ENCODE results near the gene WT1. TPM values are rescaled to one million over a fixed set of nuclear protein-coding genes. Genes with fewer than 3 reads are reported as not detected.

The WT1 gene
- total RNA-seq, 2 donors from 2014 or later: not detected

GRCh38 chr11:32411942-32412615, 23.3 kb downstream of the WT1 start:
- H3K36me3 Mint-ChIP-seq: no peaks in the 10 kb centered on the region
- H3K9me3 Mint-ChIP-seq: no peaks in the 10 kb centered on the region
- ATAC-seq: no peak
- no peak overlapping the region for H3K27ac Mint-ChIP-seq
- no peak for DNase-seq (ENCODE audit: low spot score in 2 of 2)

GRCh38 chr11:32405592-32405991, 29.7 kb downstream of the WT1 start:
- peaks cover 0 to 5% of the 10 kb centered on the region in 2 donors for H3K36me3 Mint-ChIP-seq
- H3K9me3 Mint-ChIP-seq: peaks cover 3 to 6% of the 10 kb centered on the region in 2 donors
- no peak for ATAC-seq
- DNase-seq (ENCODE audit: low spot score in 2 of 2): no peak
- H3K27ac Mint-ChIP-seq: no peak overlapping the region

GRCh38 chr11:32402836-32403235, 32.5 kb downstream of the WT1 start:
- H3K9me3 Mint-ChIP-seq: peaks cover 3 to 6% of the 10 kb centered on the region in 2 donors
- H3K36me3 Mint-ChIP-seq: peaks cover 0 to 5% of the 10 kb centered on the region in 2 donors
- ATAC-seq (no peak), DNase-seq (ENCODE audit: low spot score in 2 of 2) (no peak)
- H3K27ac Mint-ChIP-seq: no peak overlapping the region

GRCh38 chr11:32400670-32401369, 34.5 kb downstream of the WT1 start:
- no peak overlapping the region for H3K27ac Mint-ChIP-seq
- ATAC-seq: no peak
- H3K9me3 Mint-ChIP-seq: peaks cover 3 to 6% of the 10 kb centered on the region in 2 donors
- no peak for DNase-seq (ENCODE audit: low spot score in 2 of 2)
- peaks cover 0 to 5% of the 10 kb centered on the region in 2 donors for H3K36me3 Mint-ChIP-seq

- peaks cover 3 to 6% of the 10 kb centered on the region in 2 donors for H3K9me3 Mint-ChIP-seq
- peaks cover 0 to 5% of the 10 kb centered on the region in 2 donors for H3K36me3 Mint-ChIP-seq
- no peak overlapping the region for H3K27ac Mint-ChIP-seq
- ATAC-seq (no peak), DNase-seq (ENCODE audit: low spot score in 2 of 2) (no peak)
Observed at GRCh38 chr11:32400196-32400595, 35.1 kb downstream of the WT1 start.

GRCh38 chr11:32396991-32397390, 38.3 kb downstream of the WT1 start:
- DNase-seq (ENCODE audit: low spot score in 2 of 2) (no peak), ATAC-seq (no peak)
- peaks cover 0 to 5% of the 10 kb centered on the region in 2 donors for H3K36me3 Mint-ChIP-seq
- H3K9me3 Mint-ChIP-seq: peaks cover 3 to 6% of the 10 kb centered on the region in 2 donors
- no peak overlapping the region for H3K27ac Mint-ChIP-seq

- DNase-seq (ENCODE audit: low spot score in 2 of 2) (no peak), ATAC-seq (no peak)
- Mint-ChIP-seq H3K36me3 (peaks cover 0 to 5% of the 10 kb centered on the region in 2 donors), H3K9me3 (peaks cover 3 to 6% of the 10 kb centered on the region in 2 donors), H3K27ac (no peak overlapping the region)
Observed at GRCh38 chr11:32396331-32396730, 39.0 kb downstream of the WT1 start.

- no peak overlapping the region for H3K27ac Mint-ChIP-seq
- ATAC-seq (no peak), DNase-seq (ENCODE audit: low spot score in 2 of 2) (no peak)
- H3K9me3 Mint-ChIP-seq: no peaks in the 10 kb centered on the region
- no peaks in the 10 kb centered on the region for H3K36me3 Mint-ChIP-seq
Observed at GRCh38 chr11:32395127-32395526, 40.2 kb downstream of the WT1 start.

- no peaks in the 10 kb centered on the region for H3K9me3 Mint-ChIP-seq
- H3K36me3 Mint-ChIP-seq: no peaks in the 10 kb centered on the region
- ATAC-seq: no peak
- H3K27ac Mint-ChIP-seq: no peak overlapping the region
- DNase-seq (ENCODE audit: low spot score in 2 of 2): no peak
Observed at GRCh38 chr11:32392840-32393239, 42.5 kb downstream of the WT1 start.

GRCh38 chr11:32391956-32392553, 43.3 kb downstream of the WT1 start:
- Mint-ChIP-seq H3K9me3 (no peaks in the 10 kb centered on the region), H3K27ac (no peak overlapping the region), H3K36me3 (no peaks in the 10 kb centered on the region)
- DNase-seq (ENCODE audit: low spot score in 2 of 2): no peak
- no peak for ATAC-seq

GRCh38 chr11:32391479-32391878, 43.9 kb downstream of the WT1 start:
- ATAC-seq (no peak), DNase-seq (ENCODE audit: low spot score in 2 of 2) (no peak)
- Mint-ChIP-seq H3K9me3 (no peaks in the 10 kb centered on the region), H3K36me3 (no peaks in the 10 kb centered on the region), H3K27ac (no peak overlapping the region)

GRCh38 chr11:32390712-32391111, 44.6 kb downstream of the WT1 start:
- ATAC-seq (no peak), DNase-seq (ENCODE audit: low spot score in 2 of 2) (no peak)
- no peak overlapping the region for H3K27ac Mint-ChIP-seq
- no peaks in the 10 kb centered on the region for H3K9me3 Mint-ChIP-seq
- H3K36me3 Mint-ChIP-seq: no peaks in the 10 kb centered on the region

GRCh38 chr11:32388871-32389770, 46.2 kb downstream of the WT1 start:
- DNase-seq (ENCODE audit: low spot score in 2 of 2) (no peak), ATAC-seq (no peak)
- Mint-ChIP-seq H3K27ac (no peak overlapping the region), H3K9me3 (no peaks in the 10 kb centered on the region), H3K36me3 (no peaks in the 10 kb centered on the region)

GRCh38 chr11:32388365-32388764, 47.0 kb downstream of the WT1 start:
- DNase-seq (ENCODE audit: low spot score in 2 of 2): no peak
- H3K36me3 Mint-ChIP-seq: no peaks in the 10 kb centered on the region
- no peaks in the 10 kb centered on the region for H3K9me3 Mint-ChIP-seq
- no peak for ATAC-seq
- no peak overlapping the region for H3K27ac Mint-ChIP-seq

- ATAC-seq (no peak), DNase-seq (ENCODE audit: low spot score in 2 of 2) (no peak)
- Mint-ChIP-seq H3K36me3 (no peaks in the 10 kb centered on the region), H3K27ac (no peak overlapping the region), H3K9me3 (no peaks in the 10 kb centered on the region)
Observed at GRCh38 chr11:32387411-32387810, 47.9 kb downstream of the WT1 start.

- no peak overlapping the region for H3K27ac Mint-ChIP-seq
- H3K9me3 Mint-ChIP-seq: no peaks in the 10 kb centered on the region
- DNase-seq (ENCODE audit: low spot score in 2 of 2): no peak
- H3K36me3 Mint-ChIP-seq: no peaks in the 10 kb centered on the region
- no peak for ATAC-seq
Observed at GRCh38 chr11:32386770-32387377, 48.5 kb downstream of the WT1 start.
